ENCODE data around the gene ACO1.
"Not testable (repeated sequence)": the region's sequence is repeated elsewhere in the genome, so short reads cannot be mapped to it uniquely, and the experiment has no call there.

Gene ACO1

DNA sequence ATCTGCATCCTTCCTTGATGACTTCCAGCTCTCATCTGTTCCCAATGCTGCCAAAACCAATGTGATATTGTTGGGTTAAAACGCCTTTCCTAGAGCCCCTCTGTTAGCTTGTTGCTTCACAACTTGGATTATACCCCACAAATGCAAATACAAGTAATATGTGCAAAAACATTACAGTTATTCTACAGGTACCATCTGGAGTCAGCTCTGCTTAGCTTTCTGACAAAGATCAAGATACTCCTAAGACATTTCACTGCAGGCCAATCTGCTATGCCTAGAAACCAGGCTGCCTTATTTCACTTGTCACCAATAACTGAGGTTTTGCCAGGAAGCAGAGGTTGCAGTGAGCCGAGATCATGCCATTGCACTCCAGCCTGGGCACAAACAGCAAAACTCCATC lies 36.9 kb upstream of the ACO1 start:
- no peak for DNase-seq (ENCODE audit: low read depth)

DNA sequence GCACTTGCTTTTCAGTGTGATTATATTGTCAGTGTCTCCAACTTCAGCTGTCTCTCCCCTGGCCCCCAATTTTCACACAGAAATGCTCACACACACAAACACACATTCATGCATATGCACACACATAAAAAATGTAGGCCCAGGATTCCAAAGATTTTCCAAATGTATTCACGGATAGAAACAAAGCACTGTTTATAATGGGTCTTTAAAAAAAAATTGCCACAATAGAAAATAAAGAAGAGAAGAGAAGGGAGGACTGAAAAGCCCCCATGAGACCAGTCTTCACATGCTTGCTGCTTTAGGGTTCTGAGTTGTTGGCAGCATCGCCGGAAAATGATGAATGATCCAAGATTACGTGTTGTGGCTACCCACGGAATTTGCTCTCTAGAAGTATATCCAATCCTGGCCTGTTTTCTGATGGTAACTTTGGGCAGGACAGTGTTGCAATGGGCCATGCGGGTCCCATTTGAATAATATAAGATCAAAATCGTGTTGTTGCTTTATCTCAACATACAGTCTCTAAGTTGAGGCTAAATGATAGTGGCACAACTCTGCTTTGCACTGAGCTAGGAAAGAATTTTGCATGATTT lies 36.2 kb upstream of the ACO1 start:
- H3K4me3 ChIP-seq (ENCODE audit: low read depth, low read length) = no peak overlapping the region
- TF ChIP-seq, protein P1, sequence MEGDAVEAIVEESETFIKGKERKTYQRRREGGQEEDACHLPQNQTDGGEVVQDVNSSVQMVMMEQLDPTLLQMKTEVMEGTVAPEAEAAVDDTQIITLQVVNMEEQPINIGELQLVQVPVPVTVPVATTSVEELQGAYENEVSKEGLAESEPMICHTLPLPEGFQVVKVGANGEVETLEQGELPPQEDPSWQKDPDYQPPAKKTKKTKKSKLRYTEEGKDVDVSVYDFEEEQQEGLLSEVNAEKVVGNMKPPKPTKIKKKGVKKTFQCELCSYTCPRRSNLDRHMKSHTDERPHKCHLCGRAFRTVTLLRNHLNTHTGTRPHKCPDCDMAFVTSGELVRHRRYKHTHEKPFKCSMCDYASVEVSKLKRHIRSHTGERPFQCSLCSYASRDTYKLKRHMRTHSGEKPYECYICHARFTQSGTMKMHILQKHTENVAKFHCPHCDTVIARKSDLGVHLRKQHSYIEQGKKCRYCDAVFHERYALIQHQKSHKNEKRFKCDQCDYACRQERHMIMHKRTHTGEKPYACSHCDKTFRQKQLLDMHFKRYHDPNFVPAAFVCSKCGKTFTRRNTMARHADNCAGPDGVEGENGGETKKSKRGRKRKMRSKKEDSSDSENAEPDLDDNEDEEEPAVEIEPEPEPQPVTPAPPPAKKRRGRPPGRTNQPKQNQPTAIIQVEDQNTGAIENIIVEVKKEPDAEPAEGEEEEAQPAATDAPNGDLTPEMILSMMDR (conservative IDR thresholded peaks at IDR 0.05; ENCODE audit: low read depth, low read length) = no peak
- no peak for DNase-seq (ENCODE audit: low read depth)

More for the DNA sequence above, 36.9 kb upstream of the ACO1 start:
- no peak overlapping the region for H3K4me3 ChIP-seq (ENCODE audit: low read depth, low read length)
- TF ChIP-seq, protein P1 (conservative IDR thresholded peaks at IDR 0.05; ENCODE audit: low read depth, low read length) = no peak

DNA sequence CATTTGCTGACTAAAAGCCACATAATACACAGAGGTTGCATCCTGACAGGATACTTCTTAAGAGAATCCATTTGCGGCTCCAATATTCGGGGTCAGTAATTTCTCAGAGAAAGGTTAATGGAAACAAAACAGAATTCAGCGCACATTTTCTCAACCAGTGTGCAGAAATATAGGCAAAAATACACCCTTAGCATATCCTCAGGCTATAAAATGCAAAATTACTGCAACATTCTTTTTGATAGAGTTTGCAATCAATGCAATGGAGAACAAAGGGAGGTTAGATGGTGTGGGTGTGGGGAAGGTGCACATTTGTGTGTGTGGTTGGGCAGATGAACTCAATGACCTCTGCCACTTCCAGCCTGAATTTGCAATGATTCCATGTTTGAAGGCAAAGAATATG lies 35.4 kb upstream of the ACO1 start:
- no peak for DNase-seq (ENCODE audit: low read depth)
- TF ChIP-seq, protein P1 (conservative IDR thresholded peaks at IDR 0.05; ENCODE audit: low read depth, low read length) = no peak
- no peak overlapping the region for H3K4me3 ChIP-seq (ENCODE audit: low read depth, low read length)

DNA sequence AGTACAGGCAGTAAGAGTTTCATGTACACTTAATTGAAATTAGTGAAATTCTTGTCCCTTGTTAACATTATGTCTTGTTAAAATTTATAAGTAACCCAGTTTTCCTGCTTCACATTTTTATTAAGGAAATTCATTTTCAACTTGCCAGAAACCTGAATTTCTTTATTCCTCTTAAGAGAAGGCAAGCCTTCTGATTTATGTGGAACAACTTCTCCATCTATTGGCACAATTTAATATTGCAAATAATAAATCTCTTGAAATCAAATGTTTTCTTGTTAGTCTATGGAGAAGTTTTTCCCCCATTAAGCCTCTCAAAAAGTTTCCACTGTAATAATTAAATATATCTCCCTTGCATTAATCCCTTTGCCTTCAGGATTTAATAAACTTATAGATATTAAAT lies 33.8 kb upstream of the ACO1 start:
- TF ChIP-seq, protein P1 (conservative IDR thresholded peaks at IDR 0.05; ENCODE audit: low read depth, low read length) = peak; percentile 29
- peak; percentile 58 for DNase-seq (ENCODE audit: low read depth)
- H3K4me3 ChIP-seq (ENCODE audit: low read depth, low read length) = no peak overlapping the region

DNA sequence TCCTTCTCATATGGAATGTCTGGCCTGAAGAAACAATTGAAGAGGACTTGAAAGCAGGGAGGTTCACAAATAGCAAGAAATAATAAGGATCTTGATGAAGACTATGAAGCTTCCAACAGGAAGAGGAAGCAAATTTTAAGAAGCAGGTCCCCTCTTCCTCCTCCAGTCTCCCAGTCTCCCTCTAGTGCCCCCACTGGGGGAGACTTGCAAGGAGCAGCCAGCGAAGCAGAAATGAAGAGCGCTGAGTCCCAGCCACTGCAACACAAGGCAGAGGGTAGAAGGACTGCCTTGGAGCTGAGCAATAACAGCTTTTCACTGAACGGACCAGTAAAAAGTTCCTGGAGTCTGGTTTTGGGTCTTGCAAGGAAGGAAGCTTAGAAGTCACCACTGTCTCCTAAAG lies 32.6 kb upstream of the ACO1 start:
- peak; percentile 17 for DNase-seq (ENCODE audit: low read depth)
- H3K4me3 ChIP-seq (ENCODE audit: low read depth, low read length) = no peak overlapping the region
- TF ChIP-seq, protein P1 (conservative IDR thresholded peaks at IDR 0.05; ENCODE audit: low read depth, low read length) = peak; percentile 47

DNA sequence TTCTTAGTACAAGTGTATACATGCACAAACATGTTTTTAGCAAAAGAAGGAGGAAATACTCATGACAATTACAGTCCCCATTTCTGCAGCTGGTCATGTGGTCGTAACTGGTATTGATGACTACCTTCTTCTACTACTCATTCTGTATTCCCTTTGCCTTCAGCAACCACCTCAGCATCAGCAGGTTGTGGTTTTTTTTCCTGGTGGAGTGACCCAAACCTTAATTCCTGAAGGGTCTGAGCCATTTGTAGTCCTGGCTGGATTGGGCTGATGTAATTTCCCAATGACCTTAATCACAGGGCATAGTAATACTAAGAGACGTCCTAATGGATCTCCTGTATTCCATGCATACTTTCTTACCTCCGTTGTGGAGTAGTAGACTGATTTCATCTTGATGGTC lies 31.0 kb upstream of the ACO1 start:
- DNase-seq (ENCODE audit: low read depth); H3K4me3 ChIP-seq (ENCODE audit: low read depth, low read length): not testable (repeated sequence)

DNA sequence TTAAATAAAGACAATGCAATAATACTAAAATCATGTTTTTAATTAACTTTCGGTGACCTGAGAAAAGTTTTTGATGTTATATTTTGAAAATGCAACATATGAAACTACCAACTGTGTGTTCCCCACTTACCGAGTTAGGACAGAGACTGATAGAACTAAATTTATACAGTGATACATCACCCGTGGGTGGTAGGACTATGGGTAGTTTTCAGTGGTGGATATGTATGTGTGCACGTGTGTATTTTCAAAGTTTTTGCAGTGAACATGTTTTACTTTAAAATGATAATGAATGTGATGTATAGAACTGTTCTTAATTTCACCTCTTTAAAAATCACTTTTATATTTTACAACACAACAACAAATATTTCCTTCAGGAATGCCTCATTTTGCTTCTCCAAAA lies 25.0 kb upstream of the ACO1 start:
- no peak overlapping the region for H3K4me3 ChIP-seq (ENCODE audit: low read depth, low read length)
- TF ChIP-seq, protein P1 (conservative IDR thresholded peaks at IDR 0.05; ENCODE audit: low read depth, low read length) = no peak
- DNase-seq (ENCODE audit: low read depth) = no peak

Measured in choroid plexus epithelial cell (primary cell).